Neural progenitor cell (in vitro differentiated cells): ENCODE measurements around the gene CLDN10.

Source experiments
- EZH2 ChIP-seq: fragments of 200-600 bp; sonication (generic); IDR thresholded peaks from 2 replicates; pipeline ENCODE4 v1.6.1; 2017; ENCODE audit warnings: antibody characterized with exemption, mild to moderate bottlenecking, moderate library complexity
- EZH2phosphoT487 ChIP-seq: fragments of 200-600 bp; sonication (generic); IDR thresholded peaks from 2 replicates; pipeline ENCODE4 v1.6.1; 2017; ENCODE audit warnings: antibody characterized with exemption
- TF ChIP-seq, protein P1 (sequence below): fragments of 200-600 bp; sonication (generic); IDR thresholded peaks from 2 replicates; pipeline ENCODE4 v1.5.1; 2017; ENCODE audit warnings: antibody characterized with exemption, mild to moderate bottlenecking

DNA sequence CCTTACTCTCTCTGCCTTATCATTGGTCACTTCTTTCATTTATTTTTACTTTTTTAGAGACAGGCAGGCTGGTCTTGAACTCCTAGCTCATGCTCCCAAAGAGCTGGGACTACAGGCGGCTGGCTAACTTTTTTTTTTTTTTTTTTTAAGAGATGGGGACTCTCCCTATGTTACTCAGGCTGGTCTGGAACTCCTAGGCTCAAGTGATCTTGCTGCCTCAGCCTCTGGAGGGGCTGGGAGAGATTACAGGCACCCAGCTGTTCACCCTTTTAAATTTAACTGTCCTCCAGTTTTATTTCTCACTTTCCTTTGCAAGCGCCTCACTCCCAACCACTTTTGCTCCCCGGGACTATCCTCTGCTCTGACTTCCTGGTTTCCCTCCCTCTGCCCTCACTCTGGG is 5.6 kb upstream of the CLDN10 start:
- TF ChIP-seq, protein P1, sequence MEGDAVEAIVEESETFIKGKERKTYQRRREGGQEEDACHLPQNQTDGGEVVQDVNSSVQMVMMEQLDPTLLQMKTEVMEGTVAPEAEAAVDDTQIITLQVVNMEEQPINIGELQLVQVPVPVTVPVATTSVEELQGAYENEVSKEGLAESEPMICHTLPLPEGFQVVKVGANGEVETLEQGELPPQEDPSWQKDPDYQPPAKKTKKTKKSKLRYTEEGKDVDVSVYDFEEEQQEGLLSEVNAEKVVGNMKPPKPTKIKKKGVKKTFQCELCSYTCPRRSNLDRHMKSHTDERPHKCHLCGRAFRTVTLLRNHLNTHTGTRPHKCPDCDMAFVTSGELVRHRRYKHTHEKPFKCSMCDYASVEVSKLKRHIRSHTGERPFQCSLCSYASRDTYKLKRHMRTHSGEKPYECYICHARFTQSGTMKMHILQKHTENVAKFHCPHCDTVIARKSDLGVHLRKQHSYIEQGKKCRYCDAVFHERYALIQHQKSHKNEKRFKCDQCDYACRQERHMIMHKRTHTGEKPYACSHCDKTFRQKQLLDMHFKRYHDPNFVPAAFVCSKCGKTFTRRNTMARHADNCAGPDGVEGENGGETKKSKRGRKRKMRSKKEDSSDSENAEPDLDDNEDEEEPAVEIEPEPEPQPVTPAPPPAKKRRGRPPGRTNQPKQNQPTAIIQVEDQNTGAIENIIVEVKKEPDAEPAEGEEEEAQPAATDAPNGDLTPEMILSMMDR = no peak
- TF ChIP-seq EZH2phosphoT487 = no peak
- TF ChIP-seq EZH2 = no peak
